GM12878 (cell line): Measurements from ENCODE around the gene LIPM. TPM values are rescaled to one million over a fixed set of nuclear protein-coding genes. Genes with fewer than 3 reads are reported as not detected.

ENCODE experiments used
- ATAC-seq: fragments of 200-7000 bp; cut with Tn5 transposase; 3 replicates; pipeline ENCODE4 v1.9.1; 2020; ENCODE audit warnings: mild to moderate bottlenecking, moderate library complexity
- BruUV-seq: library from RNA; stranded (reverse); fragments of 400-500 nt; replicated peaks from 2 replicates; lab custom pipeline; 2021; lab: Mats Ljungman, UMichigan
- CTCF ChIA-PET: fragments of 300-600 bp; sonication (Branson Sonifier 250); formaldehyde crosslinking; extraction: SDS; loops from one replicate; lab custom pipeline; 2021; ENCODE audit warnings: inconsistent platforms; lab: Yijun Ruan, JAX
- POLR2A ChIA-PET: fragments of 350-600 bp; formaldehyde crosslinking; extraction: SDS; loops from one replicate; lab custom pipeline; 2021; ENCODE audit warnings: inconsistent platforms; lab: Charles Lee
- RAD21 ChIA-PET: fragments of 300-600 bp; sonication (Branson Sonifier 250); formaldehyde crosslinking; loops from one replicate; lab custom pipeline; 2023; ENCODE audit warnings: antibody characterized with exemption; ENCODE audit not compliant: unreplicated experiment; lab: Charles Lee
- SMC1A ChIA-PET: fragments of 300-600 bp; sonication (Branson Sonifier 250); formaldehyde crosslinking; loops from one replicate; lab custom pipeline; 2023; ENCODE audit not compliant: unreplicated experiment, uncharacterized antibody; lab: Charles Lee
- DNase-seq: peaks from one replicate; pipeline ENCODE4 v3.0.0-alpha.2; 2011; ENCODE audit warnings: low read depth, low spot score
- FAIRE-seq: peaks from 3 replicates; lab custom pipeline; 2011; peaks lifted over from hg19 to GRCh38; lab: Jason Lieb, UNC
- H2AFZ ChIP-seq: 2 replicates; pipeline ENCODE4 v1.6.0; 2011; ENCODE audit warnings: low read depth, low read length, control low read depth; ENCODE audit not compliant: control insufficient read depth
- H3K27ac ChIP-seq: 2 replicates; pipeline ENCODE4 v1.5.1; 2011; ENCODE audit warnings: control low read depth; ENCODE audit not compliant: control insufficient read depth, insufficient read depth
- H3K27me3 ChIP-seq, 2 experiments: replicated peaks in 1 of 2; 2 replicates each; pipeline versions ENCODE4 v1.6.0 to v1.6.1; 2011; ENCODE audit warnings: low read length in 1 of 2; ENCODE audit not compliant: control insufficient read depth in 2 of 2, insufficient read depth in 2 of 2
- H3K36me3 ChIP-seq, 2 experiments: 2 replicates each; pipeline ENCODE4 v1.5.1; 2011; ENCODE audit warnings: low read length in 1 of 2; ENCODE audit not compliant: control insufficient read depth in 2 of 2, insufficient read depth in 2 of 2
- H3K4me1 ChIP-seq: 2 replicates; pipeline ENCODE4 v1.6.1; 2011; ENCODE audit warnings: mild to moderate bottlenecking, low read length, moderate library complexity, mixed read lengths; ENCODE audit not compliant: control insufficient read depth, insufficient read depth
- H3K4me2 ChIP-seq: 2 replicates; pipeline ENCODE4 v1.6.0; 2011; ENCODE audit warnings: control low read depth; ENCODE audit not compliant: control insufficient read depth, insufficient read depth
- H3K4me3 ChIP-seq: fragments of 200-600 bp; sonication (generic); 2 replicates; pipeline ENCODE4 v1.5.1; 2016
- H3K79me2 ChIP-seq: 2 replicates; pipeline ENCODE4 v1.6.0; 2011; ENCODE audit warnings: low read length; ENCODE audit not compliant: control insufficient read depth, insufficient read depth
- H3K9ac ChIP-seq: 2 replicates; pipeline ENCODE4 v1.8.0; 2011; ENCODE audit warnings: low read length, control low read depth, mixed read lengths; ENCODE audit not compliant: control insufficient read depth, insufficient read depth
- H3K9me3 ChIP-seq: replicated peaks from 3 replicates; pipeline ENCODE4 v1.5.1; 2011; ENCODE audit warnings: mild to moderate bottlenecking, low read length; ENCODE audit not compliant: control insufficient read depth, insufficient read depth
- H4K20me1 ChIP-seq: 2 replicates; pipeline ENCODE4 v1.6.0; 2011; ENCODE audit not compliant: control insufficient read depth, insufficient read depth
- ATF7 ChIP-seq: fragments of 450-650 bp; IDR thresholded peaks from 2 replicates; pipeline ENCODE4 v1.6.1; 2016; ENCODE audit warnings: low read depth, mild to moderate bottlenecking
- CHD4 ChIP-seq: fragments of 200-600 bp; sonication (generic); IDR thresholded peaks from 2 replicates; pipeline ENCODE4 v1.6.1; 2016; ENCODE audit warnings: mild to moderate bottlenecking
- E2F4 ChIP-seq: IDR thresholded peaks from 2 replicates; pipeline ENCODE4 v1.6.1; 2012; ENCODE audit warnings: low read depth, low read length, improper control_type of control experiment
- E2F8 ChIP-seq: fragments of 450-650 bp; IDR thresholded peaks from 2 replicates; pipeline ENCODE4 v1.6.1; 2018; ENCODE audit warnings: mild to moderate bottlenecking, low read depth, moderate library complexity; ENCODE audit not compliant: partially characterized antibody
- GATAD2B ChIP-seq: fragments of 450-650 bp; conservative IDR thresholded peaks from 2 replicates; pipeline ENCODE4 v1.6.1; 2017; ENCODE audit warnings: low read depth, mild to moderate bottlenecking, moderate library complexity
- HDAC6 ChIP-seq: fragments of 200-600 bp; sonication (generic); IDR thresholded peaks from one replicate; pipeline ENCODE4 v1.8.0; 2017; ENCODE audit warnings: antibody characterized with exemption; ENCODE audit not compliant: unreplicated experiment
- ZBTB40 ChIP-seq: fragments of 450-650 bp; IDR thresholded peaks from 2 replicates; pipeline ENCODE4 v1.6.1; 2016; ENCODE audit warnings: mild to moderate bottlenecking, moderate library complexity, borderline replicate concordance
- WGBS: methylation state at CpG from one replicate; pipeline ENCODE4 v1.1.6; 2016; ENCODE audit warnings: low lambda C conversion rate; ENCODE audit not compliant: insufficient replicate concordance, insufficient coverage; ENCODE audit errors: missing lambda C conversion rate; 5-methylcytosine and 5-hydroxymethylcytosine counted together
- in situ Hi-C: fragments of 300-500 bp; cut with MboI; formaldehyde crosslinking; loops from 9 replicates; pipeline ENCODE4 v1.14.3; 2018; ENCODE audit warnings: mixed read lengths
- intact Hi-C: fragments of 100-400 bp; cut with micrococcal nuclease; formaldehyde crosslinking; loops from one replicate; pipeline ENCODE4 v1.14.2; 2022; ENCODE audit not compliant: unreplicated experiment
- polyA plus RNA-seq, 11 experiments: library from polyadenylated mRNA; depleted of rRNA in 4 of 11; unstranded in 6 of 11; stranded (reverse) in 5 of 11; fragments of >200 nt; fragmentation: Nextera tagmentation in 4 of 11; fragmentation: Illumina TruSeq in 1 of 11; extraction: Ambion mirVana in 4 of 11; extraction: Trizol in 1 of 11; gene quantifications; 1 replicate in 1 of 11; 2 replicates in 10 of 11; pipeline versions ENCODE4 v1.2.1 to v1.2.3, GENCODE V29; 2011 to 2016; ENCODE audit warnings: inconsistent platforms in 2 of 11, missing spikeins in 2 of 11, low read depth in 1 of 11
- total RNA-seq, 4 experiments: library from RNA; depleted of rRNA in 3 of 4; stranded (reverse); fragments of >200 nt in 3 of 4; fragmentation: Illumina TruSeq in 1 of 4; extraction: Trizol in 1 of 4; gene quantifications; 2 replicates each; pipeline versions ENCODE4 v1.2.1 to v1.2.3, GENCODE V29; 2013 to 2021

Gene LIPM
- total and polyA plus RNA-seq, 10 of the 15 experiments (the other 5 are each of a cell fraction or from before 2014, with no cell fraction given) = not detected

- SMC1A ChIA-PET = interaction anchor here (1.1 to 18.0 kb wide), 7 partner anchors 9 to 381 kb away, joined by 3 to 575 read pairs (median 32); no protein-coding TSS in a partner anchor
- H3K27ac ChIP-seq = no peak overlapping the region
- BruUV-seq = no TSS peak
- no peaks in the 10 kb centered on the region for H3K79me2 ChIP-seq
- 98% methylated on average over 2 of the region's 2 CpGs for WGBS
- FAIRE-seq (no peak), DNase-seq (no peak), ATAC-seq (no peak)
- in situ Hi-C loops = no loop called here
- intact Hi-C loops = no loop called here
- H3K4me3 ChIP-seq = no peak overlapping the region
- H3K9ac ChIP-seq = no peak overlapping the region
- no peak overlapping the region for H2AFZ ChIP-seq
- POLR2A ChIA-PET = interaction anchor here (7.3 kb wide), 1 partner anchor 99 kb away, joined by 64 read pairs; no protein-coding TSS in a partner anchor
- H4K20me1 ChIP-seq = no peaks in the 10 kb centered on the region
- peaks cover 11% of the 10 kb centered on the region for H3K4me1 ChIP-seq
- no peaks in the 10 kb centered on the region for H3K27me3 ChIP-seq
- no peaks in the 10 kb centered on the region for H3K9me3 ChIP-seq
- H3K36me3 ChIP-seq = no peaks in the 10 kb centered on the region
- CTCF ChIA-PET = interaction anchor here (0.6 to 22.7 kb wide), 13 partner anchors 12 to 413 kb away, joined by 3 to 895 read pairs (median 15); partner anchors contain the start of gene ANKRD22
- TF ChIP-seq ZBTB40 = no peak
- no peak for TF ChIP-seq E2F4
- TF ChIP-seq CHD4 = no peak
- TF ChIP-seq ATF7 = no peak
- no peak for TF ChIP-seq HDAC6
- TF ChIP-seq E2F8 = no peak
- TF ChIP-seq GATAD2B = no peak
- RAD21 ChIA-PET = interaction anchor here (1.0 to 7.8 kb wide), 3 partner anchors 99 to 159 kb away, joined by 3 to 390 read pairs (median 34); partner anchors contain the start of gene FAS
- no peak overlapping the region for H3K4me2 ChIP-seq
Measured at GRCh38 chr10:88833156-88833555, 30.6 kb downstream of the LIPM start.
